ENCODE measurements around the gene UGCG. TPM values are rescaled to one million over a fixed set of nuclear protein-coding genes. Genes with fewer than 3 reads are reported as not detected.
"Not testable (repeated sequence)": the region's sequence is repeated elsewhere in the genome, so short reads cannot be mapped to it uniquely, and the experiment has no call there.

UGCG gene
- polyA plus RNA-seq, 4 donors, result 61.4 to 80.0 (median 72.5) TPM

GRCh38 chr9:111890334-111890733 lies 6.3 kb upstream of the UGCG start:
- no peak for DNase-seq (ENCODE audit: low read depth in 4 of 4, low spot score in 2 of 4)

DNA sequence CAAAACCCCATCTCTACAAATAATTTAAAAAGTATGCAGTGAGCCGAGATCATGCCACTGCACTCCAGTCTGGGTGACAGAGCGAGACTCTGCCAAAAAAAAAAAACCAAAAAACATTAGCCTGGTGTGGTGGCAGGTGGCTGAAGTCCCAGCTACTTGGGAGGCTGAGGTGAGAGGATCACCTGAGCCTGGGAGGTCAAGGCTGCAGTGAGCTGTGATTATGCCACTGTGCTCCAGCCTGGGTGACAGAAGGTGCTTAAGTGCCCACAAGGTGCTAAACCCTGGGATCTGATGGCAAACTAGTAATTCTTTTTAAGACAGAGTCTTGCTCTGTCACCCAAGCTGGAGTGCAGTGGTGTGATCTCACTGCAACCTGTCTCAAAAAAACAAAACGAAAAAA lies 5.7 kb upstream of the UGCG start:
- DNase-seq (ENCODE audit: low read depth in 4 of 4, low spot score in 2 of 4), result not testable (repeated sequence)

GRCh38 chr9:111891910-111892499 lies 4.6 kb upstream of the UGCG start:
- no peak for DNase-seq (ENCODE audit: low read depth in 4 of 4, low spot score in 2 of 4)

DNA sequence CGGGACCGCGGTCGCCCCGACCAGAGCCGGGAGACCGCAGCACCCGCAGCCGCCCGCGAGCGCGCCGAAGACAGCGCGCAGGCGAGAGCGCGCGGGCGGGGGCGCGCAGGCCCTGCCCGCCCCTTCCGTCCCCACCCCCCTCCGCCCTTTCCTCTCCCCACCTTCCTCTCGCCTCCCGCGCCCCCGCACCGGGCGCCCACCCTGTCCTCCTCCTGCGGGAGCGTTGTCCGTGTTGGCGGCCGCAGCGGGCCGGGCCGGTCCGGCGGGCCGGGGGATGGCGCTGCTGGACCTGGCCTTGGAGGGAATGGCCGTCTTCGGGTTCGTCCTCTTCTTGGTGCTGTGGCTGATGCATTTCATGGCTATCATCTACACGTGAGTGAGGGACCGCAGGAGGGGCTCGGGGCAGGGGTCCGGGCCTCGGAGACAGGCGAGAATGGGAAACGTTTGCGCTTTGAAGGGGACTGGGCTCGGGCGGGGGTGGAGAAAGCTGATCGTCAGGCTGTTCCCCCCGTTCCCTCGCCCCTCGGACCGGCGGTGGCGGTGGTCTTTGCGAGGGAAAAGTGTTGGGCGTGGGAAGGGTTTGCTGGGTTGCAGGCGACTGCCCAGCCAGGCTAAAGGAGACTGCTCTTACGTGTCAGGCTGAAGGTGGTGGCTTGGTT lies 457 bp downstream of the UGCG start:
- DNase-seq (ENCODE audit: low read depth in 4 of 4, low spot score in 2 of 4), result peak; percentile 41 to 61 (median 48)

- DNase-seq (ENCODE audit: low read depth in 4 of 4, low spot score in 2 of 4), result peak in 2 of 4 donors; percentile 40 to 62
Observed at GRCh38 chr9:111897601-111898137, 1.1 kb downstream of the UGCG start.

DNA sequence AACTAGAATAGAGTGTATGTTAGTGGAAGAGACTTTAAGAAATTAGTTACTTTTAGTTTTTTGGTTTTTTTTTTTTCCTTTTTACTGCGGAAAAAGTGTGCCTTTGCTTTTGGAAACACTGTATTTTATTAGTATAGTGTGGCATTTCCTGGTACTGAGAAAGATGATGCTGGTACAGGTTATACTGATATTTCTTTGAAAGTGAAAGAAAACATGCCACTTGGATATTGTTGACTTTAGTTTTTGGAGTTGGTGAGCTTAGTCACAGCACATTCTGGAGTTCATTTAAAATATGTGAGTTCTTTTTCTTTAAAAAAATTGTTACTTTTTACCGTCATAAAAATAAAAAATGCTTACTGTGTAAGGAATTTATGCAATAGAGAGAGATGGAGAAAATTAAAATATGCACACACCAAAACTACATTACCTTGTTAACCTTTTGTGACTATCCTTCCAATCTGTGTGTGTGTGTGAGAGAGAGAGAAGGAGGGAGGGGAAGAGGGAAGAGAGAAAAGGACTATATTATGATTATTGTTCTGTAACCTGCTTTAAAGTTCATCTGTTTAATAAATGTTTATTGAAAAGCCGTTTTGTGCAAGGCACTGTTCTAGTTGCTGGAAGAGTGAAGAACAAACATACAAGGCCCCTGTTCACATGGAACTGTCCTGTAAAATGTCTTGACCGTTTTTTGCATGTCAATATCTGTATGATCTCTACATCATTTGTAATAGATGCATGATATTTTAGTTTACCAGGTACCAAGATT lies 1.9 kb downstream of the UGCG start:
- no peak for DNase-seq (ENCODE audit: low read depth in 4 of 4, low spot score in 2 of 4)

GRCh38 chr9:111900151-111900857 lies 3.7 kb downstream of the UGCG start:
- no peak for DNase-seq (ENCODE audit: low read depth in 4 of 4, low spot score in 2 of 4)

DNA sequence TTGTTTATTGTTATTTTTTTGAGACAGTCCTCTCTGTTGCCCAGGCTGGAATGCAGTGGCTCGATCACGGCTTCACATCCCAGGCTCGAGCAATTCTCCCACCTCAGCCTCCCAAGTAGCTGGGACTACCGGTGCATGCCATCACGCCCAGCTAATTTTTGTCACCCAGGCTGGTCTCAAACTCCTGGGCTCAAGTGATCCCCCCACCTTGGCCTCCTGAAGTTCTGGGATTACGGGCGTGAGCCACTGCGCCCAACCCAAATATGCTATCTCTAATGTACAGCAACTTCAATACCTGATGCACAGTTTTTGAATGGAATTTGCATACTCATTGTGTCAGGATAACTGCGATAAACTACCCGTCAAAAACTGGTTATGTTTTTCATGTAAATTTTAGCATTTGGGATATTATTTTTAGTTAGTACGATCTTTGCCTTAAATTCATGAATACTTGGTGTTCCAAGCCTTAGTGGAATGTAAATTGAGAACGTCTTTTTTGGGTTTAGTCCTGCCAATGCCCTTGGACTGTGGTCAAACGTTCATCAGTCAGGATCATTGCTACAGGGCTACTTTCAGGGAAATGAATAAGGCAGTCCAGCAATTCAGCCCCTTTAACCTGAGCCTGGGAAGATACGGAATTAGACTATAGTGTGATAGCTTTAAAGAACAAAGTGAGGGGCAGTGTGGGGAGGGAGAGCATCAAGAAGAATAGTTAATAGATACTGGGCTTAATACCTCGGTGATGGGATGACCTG lies 4.4 kb downstream of the UGCG start:
- DNase-seq (ENCODE audit: low read depth in 4 of 4, low spot score in 2 of 4), result no peak

DNA sequence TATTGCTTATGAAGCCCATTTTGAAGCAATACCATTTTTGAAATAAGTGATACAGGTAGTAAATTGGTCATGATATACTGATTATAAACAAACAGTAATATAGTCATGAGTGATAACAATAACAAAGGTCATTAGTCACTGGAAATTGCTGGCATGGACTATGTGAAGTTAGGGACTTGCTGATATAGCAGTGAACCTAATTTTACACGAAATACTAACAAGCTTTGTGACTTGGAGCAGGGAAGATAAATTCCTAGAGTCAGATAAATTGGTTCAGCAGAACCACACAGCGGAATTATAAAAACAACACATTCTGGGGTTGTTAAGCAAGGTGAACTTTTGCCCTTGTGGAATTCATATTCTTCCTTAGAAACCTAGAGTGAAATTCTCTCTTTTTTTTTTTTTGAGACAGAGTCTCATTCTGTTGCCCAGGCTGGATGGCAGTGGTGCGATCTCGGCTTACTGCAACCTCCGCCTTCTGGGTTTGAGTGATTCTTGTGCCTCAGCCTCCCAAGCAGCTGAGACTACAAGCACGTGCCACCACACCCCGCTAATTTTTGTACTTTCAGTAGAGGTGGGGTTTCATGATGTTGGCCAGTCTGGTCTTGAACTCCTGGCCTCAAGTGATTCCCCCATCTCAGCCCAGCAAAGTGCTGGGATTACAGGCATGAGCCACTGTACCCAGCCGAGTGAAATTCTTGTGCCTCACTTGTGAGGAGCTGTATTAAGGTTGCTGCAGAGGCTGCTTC lies 6.0 kb downstream of the UGCG start:
- DNase-seq (ENCODE audit: low read depth in 4 of 4, low spot score in 2 of 4), result no peak

GRCh38 chr9:111903535-111903934 lies 6.9 kb downstream of the UGCG start:
- DNase-seq (ENCODE audit: low read depth in 4 of 4, low spot score in 2 of 4), result not testable (repeated sequence)

DNA sequence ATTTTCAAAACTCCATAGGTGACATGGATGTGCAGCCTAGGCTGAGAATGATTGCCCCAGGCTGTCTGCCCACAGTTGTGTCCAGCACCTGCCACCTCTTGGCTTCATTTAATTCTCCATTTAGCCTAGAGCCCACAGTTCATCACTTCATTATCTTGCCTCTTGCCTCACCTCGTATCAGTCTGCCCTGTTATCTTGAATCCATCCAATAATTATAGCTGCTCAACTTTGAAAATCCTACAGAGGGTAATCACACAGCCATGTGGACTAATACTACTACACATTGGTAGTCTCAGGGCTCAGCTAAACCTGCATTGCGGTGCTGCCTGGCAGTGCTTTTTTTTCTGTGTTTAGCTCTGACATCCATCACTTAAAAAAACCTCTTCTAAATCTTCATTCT lies 7.4 kb downstream of the UGCG start:
- no peak for DNase-seq (ENCODE audit: low read depth in 4 of 4, low spot score in 2 of 4)

DNA sequence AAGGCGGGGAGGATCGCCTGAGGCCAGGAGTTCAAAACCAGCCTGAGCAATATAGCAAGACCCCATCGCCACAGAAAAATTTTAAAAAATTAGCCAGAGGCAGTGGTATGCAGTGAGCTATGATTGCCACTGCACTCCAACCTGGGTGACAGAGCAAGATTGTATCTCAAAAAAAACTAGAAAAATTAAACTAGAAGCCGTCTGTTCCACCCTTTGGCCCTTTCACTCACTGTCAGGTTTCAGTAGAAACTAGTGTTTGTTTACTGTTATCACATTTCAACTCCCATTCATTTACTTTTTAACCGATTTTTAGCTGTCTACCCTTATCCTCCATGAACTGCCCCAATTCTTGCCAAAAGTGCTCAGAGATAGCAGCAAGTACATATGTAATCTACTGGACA lies 8.3 kb downstream of the UGCG start:
- DNase-seq (ENCODE audit: low read depth in 4 of 4, low spot score in 2 of 4), result no peak

DNA sequence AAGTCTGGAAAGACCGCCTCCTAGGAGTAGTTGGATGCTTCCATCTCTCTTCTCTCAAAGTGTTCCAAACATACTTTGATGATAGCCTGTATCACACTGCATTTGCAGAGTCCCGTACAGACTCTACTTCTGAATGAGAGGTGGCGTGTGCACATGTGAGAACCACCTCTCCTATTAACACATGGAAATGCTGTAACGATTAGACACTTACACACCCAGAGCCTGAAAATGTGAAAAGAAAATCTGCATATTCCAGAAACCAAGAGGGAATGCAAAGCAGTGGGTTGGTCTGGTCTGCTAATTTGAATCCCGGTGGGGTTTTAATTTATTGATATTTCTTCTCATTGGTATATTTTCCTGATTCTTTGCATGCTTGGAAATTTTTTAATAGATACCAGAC lies 10.5 kb downstream of the UGCG start:
- no peak for DNase-seq (ENCODE audit: low read depth in 4 of 4, low spot score in 2 of 4)

- DNase-seq (ENCODE audit: low read depth in 4 of 4, low spot score in 2 of 4), result no peak
Observed at GRCh38 chr9:111909444-111909843, 12.8 kb downstream of the UGCG start.

DNA sequence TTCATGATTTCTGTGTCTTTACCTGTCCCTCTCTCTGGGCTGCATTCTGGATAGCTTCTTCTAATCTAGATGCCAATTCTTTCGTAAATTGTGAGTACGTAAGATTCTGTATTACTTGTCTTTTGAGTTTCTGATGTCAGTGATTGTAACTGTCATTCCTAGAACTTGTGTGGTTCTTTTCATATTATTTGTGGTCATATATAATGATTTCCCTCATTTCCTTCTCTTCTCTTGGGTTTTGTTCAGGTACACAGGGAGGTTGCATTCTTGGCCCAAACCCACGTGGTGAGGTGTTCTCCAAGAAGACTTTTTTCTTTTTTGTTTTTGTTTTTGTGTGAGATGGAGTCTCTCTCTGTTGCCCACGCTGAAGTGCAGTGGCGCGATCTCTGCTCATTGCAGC lies 13.8 kb downstream of the UGCG start:
- no peak for DNase-seq (ENCODE audit: low read depth in 4 of 4, low spot score in 2 of 4)

DNA sequence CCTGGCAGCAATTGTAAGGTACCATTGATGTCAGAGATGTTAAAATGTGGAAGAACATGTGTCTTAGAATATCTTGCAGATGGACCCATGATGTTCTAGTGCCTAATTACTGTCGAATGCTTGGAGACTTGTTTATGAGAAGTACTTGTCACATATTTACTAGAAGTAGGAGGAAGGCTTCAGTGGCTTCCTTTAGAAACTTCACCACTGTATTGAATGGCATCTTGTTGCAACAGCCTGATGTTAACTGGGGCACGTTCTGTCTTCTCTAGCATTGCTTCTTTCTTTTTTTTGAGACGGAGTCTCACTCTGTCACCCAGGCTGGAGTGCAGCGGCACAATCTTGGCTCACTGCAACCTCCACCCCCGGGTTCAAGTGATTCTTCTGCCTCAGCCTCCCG lies 16.5 kb downstream of the UGCG start:
- no peak for DNase-seq (ENCODE audit: low read depth in 4 of 4, low spot score in 2 of 4)

DNA sequence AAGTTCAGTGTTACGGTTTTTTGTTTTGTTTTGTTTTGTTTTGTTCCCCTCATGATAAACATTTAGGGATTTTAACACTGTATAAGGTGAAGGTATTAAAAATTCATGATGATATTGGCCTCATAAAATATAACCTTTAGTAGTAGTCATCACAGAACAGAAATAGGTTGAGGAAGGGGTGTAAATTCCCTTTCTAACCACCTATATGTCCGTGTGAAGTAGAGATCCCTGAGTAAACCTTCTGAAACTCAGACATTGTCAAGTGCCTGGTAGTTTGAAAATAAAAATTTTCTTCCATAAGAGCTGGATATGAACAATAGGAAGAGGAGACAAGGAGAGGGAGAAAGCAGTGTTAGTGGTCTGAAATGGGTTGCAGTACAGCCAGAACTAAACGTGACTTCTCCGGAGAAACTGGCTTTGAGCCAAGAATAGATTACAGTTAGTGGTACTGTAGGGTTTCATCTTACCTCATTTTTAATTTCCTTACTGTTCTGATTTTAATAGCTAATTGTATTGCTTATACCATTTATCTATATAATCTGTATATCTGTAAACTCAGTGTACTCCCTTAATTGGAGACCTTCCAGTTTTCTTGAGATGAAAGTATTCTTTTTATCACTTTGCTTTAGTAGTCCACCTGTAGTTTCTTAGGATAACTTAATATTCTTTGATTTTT lies 18.3 kb downstream of the UGCG start:
- DNase-seq (ENCODE audit: low read depth in 4 of 4, low spot score in 2 of 4), result no peak

DNA sequence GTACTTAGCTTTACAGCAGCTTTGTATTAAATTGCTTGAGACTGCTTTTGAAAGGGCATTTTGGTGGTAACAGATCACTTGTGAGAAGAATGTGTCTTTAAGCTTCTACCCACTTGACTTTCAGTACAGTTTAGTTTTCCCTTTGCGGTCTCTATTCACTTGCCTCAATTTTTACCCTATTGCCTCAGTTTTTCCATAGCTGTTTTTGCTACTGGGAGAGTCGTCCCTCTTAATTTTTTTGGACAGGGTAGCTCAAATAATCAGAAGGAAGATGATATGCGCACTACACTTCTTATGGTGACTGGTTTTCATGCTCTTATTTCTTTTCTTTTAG lies 18.8 kb downstream of the UGCG start:
- DNase-seq (ENCODE audit: low read depth in 4 of 4, low spot score in 2 of 4), result no peak

- no peak for DNase-seq (ENCODE audit: low read depth in 4 of 4, low spot score in 2 of 4)
Observed at GRCh38 chr9:111916234-111916645, 19.6 kb downstream of the UGCG start.
